ENCODE data around the gene OXNAD1. TPM values are rescaled to one million over a fixed set of nuclear protein-coding genes. Genes with fewer than 3 reads are reported as not detected.
A peak's percentile ranks its signal among the peaks of the same experiment; 100 is the strongest.

Gene OXNAD1
- total and polyA plus RNA-seq, 2 donors = 6.1 to 31.6 TPM

DNA sequence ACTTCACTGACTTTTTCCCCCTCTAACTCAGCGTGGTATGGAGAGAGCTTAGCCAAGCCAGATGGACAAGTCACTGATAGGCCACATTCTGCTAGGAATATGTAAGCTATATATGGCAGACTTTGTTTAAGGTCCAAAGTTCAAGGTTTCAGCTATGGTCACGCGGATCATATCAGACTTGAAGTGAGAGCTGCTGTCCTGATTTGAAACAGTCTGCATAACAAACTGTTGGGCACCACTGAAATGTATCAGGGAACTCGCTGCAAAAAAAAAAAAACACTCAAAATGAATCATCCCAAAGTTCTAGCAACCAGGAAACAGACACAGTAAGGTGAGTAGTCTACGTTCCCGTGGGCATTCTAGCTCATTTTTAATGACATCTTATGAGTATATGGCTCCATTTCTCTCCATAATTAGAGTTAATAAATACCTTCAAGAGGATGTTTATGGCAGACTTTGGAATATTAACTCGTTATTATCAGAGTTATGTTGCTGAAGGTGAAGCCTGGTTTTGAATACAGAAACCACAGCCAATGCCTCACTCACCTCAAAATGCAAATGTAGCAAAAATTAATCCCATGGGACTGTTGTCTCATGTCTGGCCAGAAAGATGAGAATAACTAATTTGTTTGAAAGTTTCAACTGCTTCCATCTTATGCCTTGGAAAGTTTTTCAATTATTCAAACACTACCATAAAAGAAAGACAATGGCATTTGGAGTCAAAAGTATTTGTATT, 12.6 kb upstream of the OXNAD1 start:
- H3K4me1 ChIP-seq (ENCODE audit: insufficient read depth) = no peaks in the 10 kb centered on the region
- H3K4me3 ChIP-seq (ENCODE audit: low read depth, low read length) = no peak overlapping the region
- no peak for DNase-seq (ENCODE audit: extremely low spot score)
- H3K36me3 ChIP-seq (ENCODE audit: insufficient read depth) = no peaks in the 10 kb centered on the region
- no peak overlapping the region for H3K27ac ChIP-seq (ENCODE audit: low read depth)
- 61% methylated on average over 7 of the region's 7 CpGs for WGBS

GRCh38 chr3:16252988-16253387, 12.0 kb upstream of the OXNAD1 start:
- H3K36me3 ChIP-seq (ENCODE audit: insufficient read depth) = no peaks in the 10 kb centered on the region
- no peak overlapping the region for H3K27ac ChIP-seq (ENCODE audit: low read depth)
- no peaks in the 10 kb centered on the region for H3K4me1 ChIP-seq (ENCODE audit: insufficient read depth)
- WGBS = 70% methylated on average over 2 of the region's 2 CpGs
- DNase-seq (ENCODE audit: extremely low spot score) = no peak
- no peak overlapping the region for H3K4me3 ChIP-seq (ENCODE audit: low read depth, low read length)

DNA sequence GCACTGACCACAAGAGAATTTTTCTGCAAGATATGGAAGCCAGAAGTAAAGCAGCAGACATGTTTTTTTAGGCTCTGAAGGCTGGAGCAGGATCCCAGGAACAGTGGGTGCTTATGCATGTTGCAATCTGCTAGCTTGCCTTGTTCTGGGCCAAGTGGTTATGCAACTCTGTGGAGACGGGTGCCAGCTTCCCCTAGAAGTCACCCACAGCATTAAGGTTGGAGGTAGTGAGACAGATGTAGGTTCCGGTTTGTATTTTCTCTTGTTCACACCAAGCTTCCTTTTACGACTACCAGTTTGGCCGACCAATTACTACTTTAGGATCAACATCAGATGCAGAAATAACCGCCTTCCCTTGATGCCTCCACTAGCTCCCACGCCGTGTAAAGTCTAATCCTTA, 11.4 kb upstream of the OXNAD1 start:
- no peak overlapping the region for H3K27ac ChIP-seq (ENCODE audit: low read depth)
- H3K4me3 ChIP-seq (ENCODE audit: low read depth, low read length) = no peak overlapping the region
- 82% methylated on average over 7 of the region's 7 CpGs for WGBS
- no peak for DNase-seq (ENCODE audit: extremely low spot score)
- no peaks in the 10 kb centered on the region for H3K4me1 ChIP-seq (ENCODE audit: insufficient read depth)
- H3K36me3 ChIP-seq (ENCODE audit: insufficient read depth) = no peaks in the 10 kb centered on the region

DNA sequence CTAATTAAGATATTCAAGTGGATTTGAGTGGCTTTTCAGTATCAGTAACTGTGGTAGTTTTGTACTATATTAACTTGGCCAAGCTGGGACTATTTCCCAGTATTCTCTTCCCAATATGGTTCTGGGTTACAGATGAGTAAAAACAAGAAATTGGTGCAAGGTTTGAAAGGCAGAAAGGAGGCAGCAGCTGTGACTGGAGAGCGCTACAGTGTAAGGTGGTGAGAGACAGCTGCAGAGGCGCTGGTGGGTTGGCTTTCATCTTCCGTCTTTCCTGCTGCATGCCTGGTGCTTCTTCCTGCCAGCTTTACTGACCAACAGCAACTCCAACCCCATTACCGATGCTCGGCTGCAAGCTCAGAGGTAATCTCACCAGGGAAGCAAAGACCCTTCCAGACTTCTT, 10.1 kb upstream of the OXNAD1 start:
- no peak overlapping the region for H3K4me3 ChIP-seq (ENCODE audit: low read depth, low read length)
- no peaks in the 10 kb centered on the region for H3K36me3 ChIP-seq (ENCODE audit: insufficient read depth)
- DNase-seq (ENCODE audit: extremely low spot score) = no peak
- no peak overlapping the region for H3K27ac ChIP-seq (ENCODE audit: low read depth)
- WGBS = 71% methylated on average over 5 of the region's 5 CpGs
- no peaks in the 10 kb centered on the region for H3K4me1 ChIP-seq (ENCODE audit: insufficient read depth)

GRCh38 chr3:16255326-16255725, 9.7 kb upstream of the OXNAD1 start:
- H3K27ac ChIP-seq (ENCODE audit: low read depth) = no peak overlapping the region
- no peak overlapping the region for H3K4me3 ChIP-seq (ENCODE audit: low read depth, low read length)
- H3K4me1 ChIP-seq (ENCODE audit: insufficient read depth) = no peaks in the 10 kb centered on the region
- 88% methylated on average over 3 of the region's 3 CpGs for WGBS
- no peaks in the 10 kb centered on the region for H3K36me3 ChIP-seq (ENCODE audit: insufficient read depth)
- no peak for DNase-seq (ENCODE audit: extremely low spot score)

DNA sequence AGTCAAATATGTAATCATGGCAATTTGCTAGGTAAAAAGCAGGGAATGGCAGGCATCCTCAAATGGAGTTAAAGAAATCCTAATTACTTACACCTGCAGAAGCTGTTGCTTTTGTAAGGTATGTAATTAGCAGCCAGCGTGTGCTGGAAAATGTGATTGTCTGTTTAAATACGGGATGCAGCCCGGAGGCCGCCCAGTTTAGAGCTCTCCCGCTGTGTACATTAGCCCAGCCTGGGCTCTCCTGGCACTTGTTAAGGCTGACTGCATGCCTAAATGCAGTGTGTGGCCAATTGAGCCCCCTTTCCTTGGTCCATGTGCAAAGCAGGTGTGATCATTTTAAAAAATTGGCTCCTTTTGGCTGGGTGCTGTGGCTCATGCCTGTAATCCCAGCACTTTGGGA, 9.3 kb upstream of the OXNAD1 start:
- 79% methylated on average over 5 of the region's 5 CpGs for WGBS
- Histone ChIP-seq H3K4me1 (ENCODE audit: insufficient read depth) (no peaks in the 10 kb centered on the region), H3K27ac (ENCODE audit: low read depth) (no peak overlapping the region), H3K36me3 (ENCODE audit: insufficient read depth) (no peaks in the 10 kb centered on the region), H3K4me3 (ENCODE audit: low read depth, low read length) (no peak overlapping the region)
- no peak for DNase-seq (ENCODE audit: extremely low spot score)

GRCh38 chr3:16257309-16257708, 7.7 kb upstream of the OXNAD1 start:
- Histone ChIP-seq H3K27ac (ENCODE audit: low read depth) (no peak overlapping the region), H3K36me3 (ENCODE audit: insufficient read depth) (no peaks in the 10 kb centered on the region), H3K4me1 (ENCODE audit: insufficient read depth) (no peaks in the 10 kb centered on the region), H3K4me3 (ENCODE audit: low read depth, low read length) (no peak overlapping the region)
- 86% methylated on average over 2 of the region's 2 CpGs for WGBS
- DNase-seq (ENCODE audit: extremely low spot score) = no peak

- H3K27ac ChIP-seq (ENCODE audit: low read depth) = no peak overlapping the region
Observed at GRCh38 chr3:16258177-16258576, 6.8 kb upstream of the OXNAD1 start.

GRCh38 chr3:16258866-16259265, 6.1 kb upstream of the OXNAD1 start:
- no peak for DNase-seq (ENCODE audit: extremely low spot score)
- Histone ChIP-seq H3K36me3 (ENCODE audit: insufficient read depth) (no peaks in the 10 kb centered on the region), H3K4me3 (ENCODE audit: low read depth, low read length) (no peak overlapping the region), H3K27ac (ENCODE audit: low read depth) (no peak overlapping the region), H3K4me1 (ENCODE audit: insufficient read depth) (no peaks in the 10 kb centered on the region)
- WGBS = 90% methylated on average over 1 of the region's 1 CpG

More at GRCh38 chr3:16258177-16258576, 6.8 kb upstream of the OXNAD1 start:
- DNase-seq (ENCODE audit: extremely low spot score) = no peak
- no peaks in the 10 kb centered on the region for H3K36me3 ChIP-seq (ENCODE audit: insufficient read depth)
- no peaks in the 10 kb centered on the region for H3K4me1 ChIP-seq (ENCODE audit: insufficient read depth)
- no peak overlapping the region for H3K4me3 ChIP-seq (ENCODE audit: low read depth, low read length)
- WGBS = 61% methylated on average over 5 of the region's 5 CpGs

DNA sequence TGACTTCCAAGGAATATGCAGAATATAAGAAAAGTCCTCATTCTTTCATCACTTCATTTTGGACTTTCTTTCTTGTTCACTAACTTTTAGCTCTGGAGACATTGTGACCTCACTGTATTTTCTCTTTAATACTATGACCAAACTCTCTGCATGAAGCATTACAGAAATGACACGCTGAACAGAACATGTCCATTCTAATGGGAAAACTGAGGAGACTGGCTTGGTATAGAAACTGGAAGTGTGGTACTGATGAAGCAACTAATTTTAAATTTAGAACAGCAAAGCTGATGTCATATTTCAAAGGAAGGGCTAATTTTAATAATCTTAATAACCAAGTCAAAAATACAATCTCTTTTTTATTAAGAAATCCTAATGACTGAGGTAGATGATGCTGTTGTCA, 5.0 kb upstream of the OXNAD1 start:
- WGBS = 95% methylated on average over 1 of the region's 1 CpG
- no peaks in the 10 kb centered on the region for H3K4me1 ChIP-seq (ENCODE audit: insufficient read depth)
- H3K36me3 ChIP-seq (ENCODE audit: insufficient read depth) = no peaks in the 10 kb centered on the region
- DNase-seq (ENCODE audit: extremely low spot score) = no peak
- H3K4me3 ChIP-seq (ENCODE audit: low read depth, low read length) = no peak overlapping the region
- H3K27ac ChIP-seq (ENCODE audit: low read depth) = no peak overlapping the region

DNA sequence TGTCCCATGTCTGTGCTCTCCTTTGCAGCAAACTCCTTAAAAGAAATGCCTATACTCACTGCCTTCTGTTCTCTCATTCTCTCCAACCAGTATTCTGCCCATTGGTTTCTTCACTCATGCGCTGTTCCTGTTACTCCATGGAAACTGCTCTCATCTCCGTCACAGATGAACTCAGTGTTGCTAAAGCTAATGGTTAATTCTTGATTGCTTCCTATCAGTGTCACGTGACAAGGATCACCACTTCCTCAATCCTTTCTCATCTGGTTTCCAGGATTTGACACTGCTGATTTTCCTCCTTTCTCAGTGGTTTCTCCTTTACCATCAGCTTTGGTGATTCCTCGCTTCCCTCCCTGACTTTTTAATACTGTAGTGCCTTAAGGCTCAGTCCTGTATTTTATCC, 2.8 kb upstream of the OXNAD1 start:
- Histone ChIP-seq H3K4me3 (ENCODE audit: low read depth, low read length) (no peak overlapping the region), H3K4me1 (ENCODE audit: insufficient read depth) (peaks cover 2% of the 10 kb centered on the region), H3K36me3 (ENCODE audit: insufficient read depth) (no peaks in the 10 kb centered on the region), H3K27ac (ENCODE audit: low read depth) (no peak overlapping the region)
- no peak for DNase-seq (ENCODE audit: extremely low spot score)
- 73% methylated on average over 4 of the region's 4 CpGs for WGBS

DNA sequence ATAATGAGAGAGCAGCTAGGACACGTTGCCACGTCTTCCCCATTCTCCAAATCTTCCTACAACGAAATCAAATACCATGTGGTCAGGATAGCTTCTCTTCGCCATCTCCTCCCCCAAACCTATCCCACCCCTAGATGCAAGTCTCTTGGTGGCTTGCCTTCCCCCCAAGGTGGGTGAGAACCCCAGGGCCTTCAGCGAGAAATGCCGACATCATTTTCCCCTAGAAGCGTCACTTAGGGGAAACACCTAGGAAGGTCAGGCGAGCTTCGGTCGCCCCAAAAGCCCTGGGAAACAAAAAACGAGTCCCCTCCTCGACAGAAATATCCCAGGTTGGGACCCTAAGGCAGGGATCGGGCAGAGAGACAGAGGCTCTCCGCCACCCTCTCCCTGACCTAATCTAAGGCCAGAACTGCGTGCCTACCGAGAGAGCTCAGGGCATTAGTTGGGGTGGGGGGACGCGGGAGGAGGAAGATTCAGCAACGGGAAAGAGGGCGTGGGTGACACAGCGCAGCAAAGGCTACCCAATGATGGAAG, 771 bp upstream of the OXNAD1 start:
- peaks cover 2% of the 10 kb centered on the region for H3K4me1 ChIP-seq (ENCODE audit: insufficient read depth)
- peak overlapping the region; percentile 67 for H3K4me3 ChIP-seq (ENCODE audit: low read depth, low read length)
- WGBS = under 1% methylated on average over 21 of the region's 21 CpGs
- H3K27ac ChIP-seq (ENCODE audit: low read depth) = peak overlapping the region; percentile 61
- no peak for DNase-seq (ENCODE audit: extremely low spot score)
- no peaks in the 10 kb centered on the region for H3K36me3 ChIP-seq (ENCODE audit: insufficient read depth)

DNA sequence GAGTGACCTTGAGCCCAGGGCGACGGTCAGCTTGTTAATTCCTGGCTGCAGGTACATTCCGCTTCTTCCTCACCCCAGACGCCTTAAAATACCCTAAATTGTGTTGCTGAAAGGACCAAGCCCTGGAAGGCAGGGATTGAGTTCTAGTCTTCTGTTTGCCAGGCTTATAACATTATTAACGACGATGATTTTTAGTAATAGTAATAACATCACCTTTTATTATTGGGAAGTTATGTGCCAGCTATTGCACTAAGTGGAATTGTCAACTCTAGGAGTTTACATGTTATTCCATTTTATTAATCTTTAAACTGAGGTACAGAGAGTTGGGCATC, 409 bp downstream of the OXNAD1 start:
- H3K4me3 ChIP-seq (ENCODE audit: low read depth, low read length) = peak overlapping the region; percentile 67
- H3K4me1 ChIP-seq (ENCODE audit: insufficient read depth) = peaks cover 2% of the 10 kb centered on the region
- no peak for DNase-seq (ENCODE audit: extremely low spot score)
- no peaks in the 10 kb centered on the region for H3K36me3 ChIP-seq (ENCODE audit: insufficient read depth)
- H3K27ac ChIP-seq (ENCODE audit: low read depth) = peak overlapping the region; percentile 85
- under 1% methylated on average over 6 of the region's 6 CpGs for WGBS

GRCh38 chr3:16266714-16267113, 1.7 kb downstream of the OXNAD1 start:
- 81% methylated on average over 3 of the region's 3 CpGs for WGBS
- no peak overlapping the region for H3K4me3 ChIP-seq (ENCODE audit: low read depth, low read length)
- H3K4me1 ChIP-seq (ENCODE audit: insufficient read depth) = peaks cover 2% of the 10 kb centered on the region
- DNase-seq (ENCODE audit: extremely low spot score) = no peak
- H3K27ac ChIP-seq (ENCODE audit: low read depth) = no peak overlapping the region
- H3K36me3 ChIP-seq (ENCODE audit: insufficient read depth) = no peaks in the 10 kb centered on the region
